GM20431 (cell line): ENCODE data around the gene MAN1B1.

Experiments used
- in situ Hi-C: fragments of 300-500 bp; cut with MseI, MboI; formaldehyde crosslinking; loops from one replicate; pipeline ENCODE4 v1.15.0; 2020; ENCODE audit warnings: low sequenced_read_pairs; ENCODE audit not compliant: unreplicated experiment

Gene MAN1B1

GRCh38 chr9:137156567-137157375 is 70.0 kb downstream of the MAN1B1 start:
- in situ Hi-C loops: no loop called here

GRCh38 chr9:137157618-137158415 is 71.0 kb downstream of the MAN1B1 start:
- in situ Hi-C loops: no loop called here

GRCh38 chr9:137158625-137159024 is 71.8 kb downstream of the MAN1B1 start:
- in situ Hi-C loops: no loop called here
